ENCODE measurements around the gene FAM81A. TPM values are rescaled to one million over a fixed set of nuclear protein-coding genes. Genes with fewer than 3 reads are reported as not detected.

Gene FAM81A
- total RNA-seq, 4 donors from 2014 or later = 1.5 to 4.4 TPM; not detected in 2

DNA sequence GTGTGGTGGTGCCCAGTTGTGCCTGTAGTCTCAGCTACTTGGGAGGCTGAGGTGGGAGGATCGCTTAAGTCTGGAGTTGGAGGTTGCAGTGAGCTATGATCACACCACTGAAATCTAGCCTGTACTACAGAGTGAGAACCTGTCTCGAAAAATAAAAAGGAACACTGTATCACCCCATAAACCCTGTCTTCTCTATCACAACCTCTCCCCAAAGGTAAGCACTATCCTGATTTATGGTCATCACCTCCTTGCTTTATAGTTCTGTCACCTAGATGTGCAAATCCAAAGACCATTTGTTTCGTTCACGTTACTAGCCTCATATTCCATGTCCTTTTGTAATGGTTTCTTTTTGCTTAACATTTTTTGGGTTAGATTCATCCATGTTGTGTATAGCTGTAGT lies 123.6 kb downstream of the FAM81A start:
- Histone ChIP-seq H3K36me3 (no peaks in the 10 kb centered on the region), H3K9me3 (no peaks in the 10 kb centered on the region), H3K27ac (no peak overlapping the region), H3K4me3 (no peak overlapping the region), H3K27me3 (no peaks in the 10 kb centered on the region), H3K4me1 (no peaks in the 10 kb centered on the region)
- TF ChIP-seq POLR2A (IDR thresholded peaks at IDR 0.05) = no peak
- no peak for TF ChIP-seq CTCF (IDR thresholded peaks at IDR 0.05)
- DNase-seq = no peak
- intact Hi-C loops (cut with DNase I; ENCODE audit: low total_unique reads) = no loop called here

DNA sequence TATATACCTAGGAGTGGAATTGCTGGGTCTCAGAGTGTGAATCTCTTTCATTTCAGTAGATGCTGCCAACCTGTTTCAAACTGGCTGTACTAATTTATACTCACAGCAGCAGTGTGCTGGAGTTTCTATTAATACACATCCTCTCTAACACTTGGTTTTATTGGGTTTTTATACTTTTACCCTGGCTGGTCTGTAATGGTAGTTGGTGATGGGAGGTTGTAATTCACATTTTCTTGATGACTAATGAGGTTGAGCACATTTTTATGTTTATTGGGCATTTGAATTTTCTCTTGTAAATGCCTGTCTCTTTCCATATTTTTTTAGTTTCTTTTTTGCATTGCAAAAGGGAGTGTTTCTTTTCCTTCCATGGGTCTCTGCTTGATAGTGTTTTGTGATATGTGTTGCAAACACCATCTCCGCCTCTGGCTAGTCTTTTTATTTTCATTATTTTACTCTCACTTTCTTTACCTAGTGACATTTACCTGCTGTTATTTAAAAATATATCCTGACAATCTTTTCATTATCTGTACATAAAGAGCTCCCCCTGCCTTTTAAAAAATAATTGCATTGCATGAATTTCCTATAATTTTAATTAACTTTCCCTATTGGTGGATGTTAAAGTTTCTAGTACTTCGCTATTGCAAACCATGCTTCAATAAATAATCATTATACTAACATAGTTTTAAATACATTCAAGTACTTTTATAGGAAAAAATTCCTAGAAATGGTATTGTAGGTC lies 124.6 kb downstream of the FAM81A start:
- H3K36me3 ChIP-seq = no peaks in the 10 kb centered on the region
- intact Hi-C loops (cut with DNase I; ENCODE audit: low total_unique reads) = no loop called here
- H3K27ac ChIP-seq = no peak overlapping the region
- no peaks in the 10 kb centered on the region for H3K27me3 ChIP-seq
- DNase-seq = no peak
- no peaks in the 10 kb centered on the region for H3K4me1 ChIP-seq
- H3K9me3 ChIP-seq = no peaks in the 10 kb centered on the region
- no peak for TF ChIP-seq CTCF (IDR thresholded peaks at IDR 0.05)
- TF ChIP-seq POLR2A (IDR thresholded peaks at IDR 0.05) = no peak
- no peak overlapping the region for H3K4me3 ChIP-seq

- no peaks in the 10 kb centered on the region for H3K36me3 ChIP-seq
Measured at GRCh38 chr15:59565299-59565698, 127.3 kb downstream of the FAM81A start.

GRCh38 chr15:59567324-59567723 lies 129.3 kb downstream of the FAM81A start:
- Histone ChIP-seq H3K4me3 (no peak overlapping the region), H3K36me3 (no peaks in the 10 kb centered on the region), H3K9me3 (no peaks in the 10 kb centered on the region), H3K27me3 (no peaks in the 10 kb centered on the region), H3K4me1 (no peaks in the 10 kb centered on the region), H3K27ac (no peak overlapping the region)
- DNase-seq = no peak
- intact Hi-C loops (cut with DNase I; ENCODE audit: low total_unique reads) = no loop called here
- TF ChIP-seq POLR2A (IDR thresholded peaks at IDR 0.05) = no peak
- TF ChIP-seq CTCF (IDR thresholded peaks at IDR 0.05) = no peak

More at GRCh38 chr15:59565299-59565698, 127.3 kb downstream of the FAM81A start:
- no peak overlapping the region for H3K4me3 ChIP-seq
- no peaks in the 10 kb centered on the region for H3K27me3 ChIP-seq
- intact Hi-C loops (cut with DNase I; ENCODE audit: low total_unique reads) = no loop called here
- no peaks in the 10 kb centered on the region for H3K4me1 ChIP-seq
- no peak overlapping the region for H3K27ac ChIP-seq
- H3K9me3 ChIP-seq = no peaks in the 10 kb centered on the region
- DNase-seq = no peak
- TF ChIP-seq POLR2A (IDR thresholded peaks at IDR 0.05) (no peak), CTCF (IDR thresholded peaks at IDR 0.05) (no peak)

GRCh38 chr15:59569477-59569876 lies 131.5 kb downstream of the FAM81A start:
- intact Hi-C loops (cut with DNase I; ENCODE audit: low total_unique reads) = no loop called here
- no peak overlapping the region for H3K4me3 ChIP-seq
- no peaks in the 10 kb centered on the region for H3K27me3 ChIP-seq
- no peaks in the 10 kb centered on the region for H3K9me3 ChIP-seq
- no peaks in the 10 kb centered on the region for H3K36me3 ChIP-seq
- DNase-seq = no peak
- H3K4me1 ChIP-seq = no peaks in the 10 kb centered on the region
- TF ChIP-seq POLR2A (IDR thresholded peaks at IDR 0.05) (no peak), CTCF (IDR thresholded peaks at IDR 0.05) (no peak)
- H3K27ac ChIP-seq = no peak overlapping the region

Measured in uterus (tissue), 4 donors.